Thoracic aorta endothelial cell (primary cell): ENCODE measurements around the gene REST. TPM values are rescaled to one million over a fixed set of nuclear protein-coding genes. Genes with fewer than 3 reads are reported as not detected.

ENCODE experiments used
- small RNA-seq: library from RNA; depleted of rRNA; stranded (forward); fragments of <200 nt; gene quantifications from one replicate; pipeline ENCODE3, GENCODE V24; 2012
- total RNA-seq: library from RNA; depleted of rRNA; stranded (reverse); fragments of >200 nt; gene quantifications from 2 replicates; pipeline ENCODE4 v1.2.3, GENCODE V29; 2012

REST gene, protein sequence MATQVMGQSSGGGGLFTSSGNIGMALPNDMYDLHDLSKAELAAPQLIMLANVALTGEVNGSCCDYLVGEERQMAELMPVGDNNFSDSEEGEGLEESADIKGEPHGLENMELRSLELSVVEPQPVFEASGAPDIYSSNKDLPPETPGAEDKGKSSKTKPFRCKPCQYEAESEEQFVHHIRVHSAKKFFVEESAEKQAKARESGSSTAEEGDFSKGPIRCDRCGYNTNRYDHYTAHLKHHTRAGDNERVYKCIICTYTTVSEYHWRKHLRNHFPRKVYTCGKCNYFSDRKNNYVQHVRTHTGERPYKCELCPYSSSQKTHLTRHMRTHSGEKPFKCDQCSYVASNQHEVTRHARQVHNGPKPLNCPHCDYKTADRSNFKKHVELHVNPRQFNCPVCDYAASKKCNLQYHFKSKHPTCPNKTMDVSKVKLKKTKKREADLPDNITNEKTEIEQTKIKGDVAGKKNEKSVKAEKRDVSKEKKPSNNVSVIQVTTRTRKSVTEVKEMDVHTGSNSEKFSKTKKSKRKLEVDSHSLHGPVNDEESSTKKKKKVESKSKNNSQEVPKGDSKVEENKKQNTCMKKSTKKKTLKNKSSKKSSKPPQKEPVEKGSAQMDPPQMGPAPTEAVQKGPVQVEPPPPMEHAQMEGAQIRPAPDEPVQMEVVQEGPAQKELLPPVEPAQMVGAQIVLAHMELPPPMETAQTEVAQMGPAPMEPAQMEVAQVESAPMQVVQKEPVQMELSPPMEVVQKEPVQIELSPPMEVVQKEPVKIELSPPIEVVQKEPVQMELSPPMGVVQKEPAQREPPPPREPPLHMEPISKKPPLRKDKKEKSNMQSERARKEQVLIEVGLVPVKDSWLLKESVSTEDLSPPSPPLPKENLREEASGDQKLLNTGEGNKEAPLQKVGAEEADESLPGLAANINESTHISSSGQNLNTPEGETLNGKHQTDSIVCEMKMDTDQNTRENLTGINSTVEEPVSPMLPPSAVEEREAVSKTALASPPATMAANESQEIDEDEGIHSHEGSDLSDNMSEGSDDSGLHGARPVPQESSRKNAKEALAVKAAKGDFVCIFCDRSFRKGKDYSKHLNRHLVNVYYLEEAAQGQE
- 69.3 and 71.0 TPM in 2 replicates for total RNA-seq

DNA sequence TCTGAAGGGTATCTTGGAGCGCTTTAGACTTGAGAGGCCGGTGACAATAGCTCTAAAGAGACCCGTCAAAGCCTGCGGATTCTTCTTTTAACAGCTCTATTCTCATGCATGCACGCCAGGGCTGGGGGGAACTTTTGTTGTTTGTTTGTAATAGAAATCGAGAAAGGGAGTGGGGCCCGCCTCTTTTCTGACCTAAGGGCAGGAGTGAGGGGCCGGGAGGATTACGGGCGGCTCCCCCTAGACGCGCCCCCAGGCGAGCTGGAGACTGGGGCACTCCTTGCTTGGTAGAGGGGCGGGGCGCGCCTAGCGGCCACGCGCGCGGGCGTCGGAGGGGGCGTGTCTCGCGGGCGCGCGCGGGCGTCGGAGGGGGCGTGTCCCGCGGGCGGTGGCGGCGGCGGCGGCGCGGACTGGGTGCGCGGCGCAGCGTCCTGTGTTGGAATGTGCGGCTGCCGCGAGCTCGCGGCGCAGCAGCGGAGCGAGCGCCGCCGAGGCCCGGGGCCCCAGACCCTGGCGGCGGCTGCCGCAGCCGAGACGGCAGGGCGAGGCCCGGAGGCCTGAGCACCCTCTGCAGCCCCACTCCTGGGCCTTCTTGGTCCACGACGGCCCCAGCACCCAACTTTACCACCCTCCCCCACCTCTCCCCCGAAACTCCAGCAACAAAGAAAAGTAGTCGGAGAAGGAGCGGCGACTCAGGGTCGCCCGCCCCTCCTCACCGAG is at the start of gene REST:
Gene REST (plus strand): TSS at position 412 of the 717 bp plus-strand sequence. CDS start 2,739 bp downstream, outside the sequence.

GRCh38 chr4:56977321-56978012 is 69.8 kb downstream of the REST start, which contains the start of gene NOA1:
TSS of gene NOA1 (minus strand) at chr4:56977606. CDS start at chr4:56977585, 21 bp downstream.

DNA sequence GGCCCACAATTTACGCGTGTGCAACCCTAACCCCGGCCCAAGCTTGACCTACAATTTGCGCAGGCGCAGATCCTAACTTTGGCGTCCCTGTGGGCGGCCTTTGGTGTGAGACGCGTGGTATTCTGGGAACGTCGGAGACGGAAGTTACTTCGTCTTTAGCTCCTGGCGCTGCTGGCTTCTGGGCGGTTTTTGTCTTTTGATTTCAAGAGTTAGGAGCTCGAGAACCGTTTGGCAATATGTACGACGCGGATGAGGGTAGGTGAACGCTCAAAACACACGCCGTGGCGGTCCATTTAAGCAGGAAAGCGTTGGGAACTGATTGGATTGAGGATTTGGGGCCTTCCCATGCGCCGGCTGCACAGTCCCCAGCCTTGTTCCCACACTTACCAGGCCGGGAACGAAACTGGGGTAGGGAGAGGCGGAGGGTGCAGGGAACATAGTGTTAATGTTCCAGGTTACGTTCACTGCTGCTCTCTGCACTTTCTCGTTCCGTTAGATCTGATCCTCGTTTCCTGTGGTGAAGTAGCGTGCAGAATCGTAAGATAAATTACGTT is 71.1 kb downstream of the REST start, which contains the start of gene POLR2B:
Gene POLR2B (plus strand): TSS at position 147 of the 554 bp plus-strand sequence. CDS start 90 bp downstream, at position 237.

Small RNAs within 50 kb of the gene (small RNA-seq; reads per million reads assigned to genes)
- not detected for gene RNU6-998P

Other genes with a start within 250 kb of the REST start
- gene HOPX, start 226.6 kb upstream of the REST start, total RNA-seq: 19.6 TPM in 1 of 2 replicates, not detected in the other
- gene SPINK2, start 86.2 kb upstream of the REST start, total RNA-seq: not detected in 2 replicates
- 25.5 and 26.2 TPM in 2 replicates for gene NOA1, start 69.7 kb downstream of the REST start, total RNA-seq
- gene POLR2B, start 71.0 kb downstream of the REST start, total RNA-seq: 235 and 274 TPM in 2 replicates
- gene IGFBP7, start 202.5 kb downstream of the REST start, total RNA-seq: 163 and 201 TPM in 2 replicates